Gastroesophageal sphincter (tissue), 4 donors: Measurements from ENCODE around the gene ARHGAP44. TPM values are rescaled to one million over a fixed set of nuclear protein-coding genes. Genes with fewer than 3 reads are reported as not detected.

Experiments
- ATAC-seq: fragments of 150-250 bp; one replicate; pipeline ENCODE4 v1.9.1; 2016; ENCODE audit warnings: mild to moderate bottlenecking, moderate library complexity
- H3K27ac ChIP-seq, 4 donors: fragments of 200-600 bp; sonication (generic) in 3 of 4; 1 replicate in 3 of 4; 2 replicates in 1 of 4; pipeline ENCODE4 v1.5.1; 2016 to 2019
- H3K27me3 ChIP-seq: fragments of 200-600 bp; sonication (generic); one replicate; pipeline ENCODE4 v1.5.1; 2019
- H3K36me3 ChIP-seq, 2 donors: fragments of 200-600 bp; sonication (generic); one replicate each; pipeline ENCODE4 v1.5.1; 2019; ENCODE audit warnings: control low read depth in 1 of 2
- H3K4me1 ChIP-seq, 3 donors: fragments of 200-600 bp; sonication (generic); 1 replicate in 2 of 3; 2 replicates in 1 of 3; pipeline ENCODE4 v1.5.1; 2016 to 2019; ENCODE audit warnings: control low read depth in 2 of 3
- H3K4me3 ChIP-seq, 2 donors: fragments of 200-600 bp; sonication (generic); one replicate each; pipeline ENCODE4 v1.5.1; 2019; ENCODE audit warnings: mild to moderate bottlenecking in 1 of 2, moderate library complexity in 1 of 2
- H3K9me3 ChIP-seq, 3 donors: fragments of 200-600 bp; sonication (generic); one replicate each; pipeline ENCODE4 v1.5.1; 2017 to 2019; ENCODE audit warnings: control low read depth in 2 of 3
- CTCF ChIP-seq, 4 experiments: fragments of 200-600 bp in 2 of 4; fragments of 450-650 bp in 2 of 4; sonication (generic) in 1 of 4; IDR thresholded peaks; one replicate each; pipeline ENCODE4 v1.5.1; 2017 to 2019; ENCODE audit warnings: antibody characterized with exemption in 4 of 4, mild to moderate bottlenecking in 2 of 4, moderate library complexity in 2 of 4
- EP300 ChIP-seq: sonication (generic); formaldehyde crosslinking; IDR thresholded peaks from one replicate; pipeline ENCODE4 v1.6.1; 2017; ENCODE audit warnings: antibody characterized with exemption, mild to moderate bottlenecking
- POLR2A ChIP-seq, 2 donors: fragments of 450-650 bp; IDR thresholded peaks; one replicate each; pipeline ENCODE4 v1.6.1; 2017; ENCODE audit warnings: antibody characterized with exemption in 2 of 2, mild to moderate bottlenecking in 2 of 2, moderate library complexity in 1 of 2
- POLR2AphosphoS5 ChIP-seq: sonication (generic); formaldehyde crosslinking; IDR thresholded peaks from one replicate; pipeline ENCODE4 v1.6.1; 2017; ENCODE audit warnings: antibody characterized with exemption
- WGBS, 2 donors: methylation state at CpG; one replicate each; pipeline ENCODE4 v1.1.5; 2018; ENCODE audit warnings: low coverage in 1 of 2; 5-methylcytosine and 5-hydroxymethylcytosine counted together
- total RNA-seq, 4 donors: library from RNA; depleted of rRNA; stranded (reverse); fragments of >200 nt; gene quantifications; one replicate each; pipeline ENCODE4 v1.1.0, GENCODE V29; 2016

Gene ARHGAP44
- total RNA-seq, 4 donors from 2014 or later = 4.7 to 12.5 (median 6.5) TPM

GRCh38 chr17:12998874-12999273 lies 209.6 kb downstream of the ARHGAP44 start:
- ATAC-seq = no peak
- no peak overlapping the region for H3K27ac ChIP-seq
- no peaks in the 10 kb centered on the region for H3K27me3 ChIP-seq
- no peaks in the 10 kb centered on the region for H3K9me3 ChIP-seq
- TF ChIP-seq CTCF (IDR thresholded peaks at IDR 0.05) = no peak
- TF ChIP-seq POLR2AphosphoS5 = no peak
- no peak for TF ChIP-seq EP300
- no peak for TF ChIP-seq POLR2A (IDR thresholded peaks at IDR 0.05)
- peaks cover 0 to 21% (median 5%) of the 10 kb centered on the region in 3 donors for H3K4me1 ChIP-seq
- H3K36me3 ChIP-seq = peaks cover 0 to 100% of the 10 kb centered on the region in 2 donors
- 65 to 78% methylated on average over 4 of the region's 5 CpGs for WGBS, 2 donors
- no peak overlapping the region for H3K4me3 ChIP-seq

GRCh38 chr17:13000561-13000960 lies 211.3 kb downstream of the ARHGAP44 start:
- TF ChIP-seq POLR2AphosphoS5 (no peak), POLR2A (IDR thresholded peaks at IDR 0.05) (no peak), CTCF (IDR thresholded peaks at IDR 0.05) (no peak), EP300 (no peak)
- Histone ChIP-seq H3K27me3 (no peaks in the 10 kb centered on the region), H3K4me1 (peaks cover 0 to 21% (median 5%) of the 10 kb centered on the region in 3 donors), H3K27ac (no peak overlapping the region), H3K36me3 (peaks cover 0 to 100% of the 10 kb centered on the region in 2 donors), H3K4me3 (no peak overlapping the region), H3K9me3 (no peaks in the 10 kb centered on the region)
- WGBS, 2 donors = 92% methylated on average over 6 of the region's 8 CpGs; no CpG with 5 or more reads in 1 of the 2 donors
- no peak for ATAC-seq

GRCh38 chr17:13001991-13002615 lies 212.8 kb downstream of the ARHGAP44 start:
- H3K36me3 ChIP-seq = peaks cover 0 to 100% of the 10 kb centered on the region in 2 donors
- H3K4me1 ChIP-seq = peaks cover 0 to 21% (median 5%) of the 10 kb centered on the region in 3 donors
- ATAC-seq = no peak
- 0 to 49% methylated on average over 1 to 13 of the region's 15 CpGs for WGBS, 2 donors
- no peaks in the 10 kb centered on the region for H3K9me3 ChIP-seq
- no peak overlapping the region for H3K4me3 ChIP-seq
- TF ChIP-seq CTCF (IDR thresholded peaks at IDR 0.05) (no peak), POLR2A (IDR thresholded peaks at IDR 0.05) (no peak), POLR2AphosphoS5 (no peak), EP300 (no peak)
- no peak overlapping the region for H3K27ac ChIP-seq
- H3K27me3 ChIP-seq = no peaks in the 10 kb centered on the region

- H3K4me1 ChIP-seq = peaks cover 0 to 21% (median 5%) of the 10 kb centered on the region in 3 donors
- 33 to 44% methylated on average over 10 to 15 of the region's 15 CpGs for WGBS, 2 donors
- no peaks in the 10 kb centered on the region for H3K9me3 ChIP-seq
- no peak overlapping the region for H3K4me3 ChIP-seq
- no peaks in the 10 kb centered on the region for H3K27me3 ChIP-seq
- peak; percentile 75 for ATAC-seq
- TF ChIP-seq POLR2A (IDR thresholded peaks at IDR 0.05) (no peak), CTCF (IDR thresholded peaks at IDR 0.05) (peak in 3 of 4 experiments; percentile 83 to 84 (median 83))
- peaks cover 0 to 100% of the 10 kb centered on the region in 2 donors for H3K36me3 ChIP-seq
- peak overlapping the region in 1 of 4 donors; percentile 10 for H3K27ac ChIP-seq
Observed at GRCh38 chr17:13002761-13003453, 213.6 kb downstream of the ARHGAP44 start.
